HCT116 (cell line): ENCODE results near the gene TMEM130. TPM values are rescaled to one million over a fixed set of nuclear protein-coding genes. Genes with fewer than 3 reads are reported as not detected.

Experiments used
- ATAC-seq: fragments of 200-7000 bp; cut with Tn5 transposase; 2 replicates; pipeline ENCODE4 v1.9.1; 2020; ENCODE audit warnings: mild to moderate bottlenecking, moderate library complexity
- BruUV-seq: library from RNA; stranded (reverse); fragments of 400-500 nt; replicated peaks from 2 replicates; lab custom pipeline; 2021; lab: Mats Ljungman, UMichigan
- CTCF ChIA-PET: fragments of 300-600 bp; sonication (Branson Sonifier 250); formaldehyde crosslinking; loops from one replicate; lab custom pipeline; 2021; ENCODE audit warnings: antibody characterized with exemption; lab: Charles Lee
- POLR2A ChIA-PET: fragments of 300-600, 350-600 bp; sonication (Branson Sonifier 250); formaldehyde crosslinking; loops from one replicate; lab custom pipeline; 2021; ENCODE audit warnings: antibody characterized with exemption; lab: Charles Lee
- RAD21 ChIA-PET, 2 experiments: fragments of 300-600 bp; sonication (Branson Sonifier 250); formaldehyde crosslinking; loops; one replicate each; lab custom pipeline; 2023; ENCODE audit warnings: low total read pairs in 2 of 2; ENCODE audit not compliant: uncharacterized antibody in 2 of 2, unreplicated experiment in 2 of 2, low non-redundant PET in 1 of 2; lab: Charles Lee
- DNase-seq: peaks from one replicate; pipeline ENCODE4 v3.0.0-alpha.2; 2010; ENCODE audit warnings: low read depth, low spot score
- H2AFZ ChIP-seq: fragments of 200-600 bp; shearing (Covaris generic), sonication (generic); 2 replicates; pipeline ENCODE4 v1.6.1; 2017; ENCODE audit warnings: low read depth, mixed run types, mixed read lengths, antibody characterized with exemption, low read length; ENCODE audit not compliant: poor library complexity, severe bottlenecking
- H3K27ac ChIP-seq: 2 replicates; pipeline ENCODE4 v1.5.1; 2012; ENCODE audit warnings: low read depth, low read length
- H3K27me3 ChIP-seq: fragments of 200-600 bp; sonication (generic); 2 replicates; pipeline ENCODE4 v1.6.1; 2016; ENCODE audit warnings: mixed run types, low read length, mixed read lengths; ENCODE audit not compliant: insufficient read depth
- H3K36me3 ChIP-seq, 2 experiments: fragments of 200-500 bp in 1 of 2; fragments of 200-600 bp in 1 of 2; sonication (Bioruptor generic) in 1 of 2; sonication (generic) in 1 of 2; 2 replicates each; pipeline versions ENCODE4 v1.5.1 to v1.6.1; 2014 to 2016; ENCODE audit warnings: low read length in 2 of 2, inconsistent platforms in 1 of 2, mixed read lengths in 1 of 2, mixed run types in 1 of 2; ENCODE audit not compliant: insufficient read depth in 2 of 2, control insufficient read depth in 1 of 2
- H3K4me1 ChIP-seq, 2 experiments: fragments of 200-600 bp in 1 of 2; sonication (generic) in 1 of 2; 2 replicates each; pipeline versions ENCODE4 v1.5.1 to v1.6.1; 2012 to 2017; ENCODE audit warnings: low read length in 2 of 2, inconsistent platforms in 1 of 2, mild to moderate bottlenecking in 1 of 2, mixed read lengths in 1 of 2, mixed run types in 1 of 2, moderate library complexity in 1 of 2; ENCODE audit not compliant: insufficient read depth in 2 of 2, control insufficient read depth in 1 of 2
- H3K4me2 ChIP-seq: fragments of 200-600 bp; sonication (generic); 2 replicates; pipeline ENCODE4 v1.6.1; 2017; ENCODE audit warnings: mixed run types, low read length, mixed read lengths
- H3K4me3 ChIP-seq, 2 experiments: fragments of 200-600 bp in 1 of 2; sonication (generic) in 1 of 2; replicated peaks in 1 of 2; 2 replicates each; pipeline ENCODE4 v1.5.1; 2011 to 2016; ENCODE audit warnings: low read length in 2 of 2, control low read depth in 1 of 2, low read depth in 1 of 2, mild to moderate bottlenecking in 1 of 2, mixed read lengths in 1 of 2, mixed run types in 1 of 2
- H3K79me2 ChIP-seq: fragments of 200-600 bp; sonication (generic); 2 replicates; pipeline ENCODE4 v1.6.1; 2017; ENCODE audit warnings: mild to moderate bottlenecking, mixed run types, low read length, moderate library complexity, mixed read lengths; ENCODE audit not compliant: insufficient read depth
- H3K9ac ChIP-seq: fragments of 200-600 bp; sonication (generic); 2 replicates; pipeline ENCODE4 v1.6.1; 2016; ENCODE audit warnings: low read length, mixed read lengths
- H3K9me2 ChIP-seq: fragments of 200-600 bp; sonication (generic), shearing (Covaris generic); 2 replicates; pipeline ENCODE4 v1.6.1; 2017; ENCODE audit warnings: mixed run types, mild to moderate bottlenecking, moderate library complexity; ENCODE audit not compliant: insufficient read depth
- H3K9me3 ChIP-seq, 2 experiments: fragments of 200-500 bp in 1 of 2; fragments of 200-600 bp in 1 of 2; sonication (Bioruptor generic) in 1 of 2; sonication (generic) in 1 of 2; 2 replicates each; pipeline ENCODE4 v1.6.1; 2014 to 2017; ENCODE audit warnings: low read length in 2 of 2, mixed read lengths in 2 of 2, inconsistent platforms in 1 of 2, low read depth in 1 of 2, mild to moderate bottlenecking in 1 of 2, mixed run types in 1 of 2, moderate library complexity in 1 of 2; ENCODE audit not compliant: control insufficient read depth in 1 of 2, insufficient read depth in 1 of 2
- H4K20me1 ChIP-seq: fragments of 200-600 bp; sonication (generic), shearing (Covaris generic); 2 replicates; pipeline ENCODE4 v1.6.1; 2017; ENCODE audit warnings: mixed run types, mild to moderate bottlenecking, moderate library complexity; ENCODE audit not compliant: insufficient read depth
- CBX3 ChIP-seq: IDR thresholded peaks from 2 replicates; pipeline ENCODE4 v1.6.1; 2012; ENCODE audit warnings: low read depth
- CEBPB ChIP-seq: IDR thresholded peaks from 2 replicates; pipeline ENCODE4 v1.6.1; 2012; ENCODE audit warnings: low read depth
- EZH2 ChIP-seq: fragments of 200-600 bp; sonication (generic); IDR thresholded peaks from 2 replicates; pipeline ENCODE4 v1.6.1; 2017; ENCODE audit warnings: antibody characterized with exemption, mixed run types
- EZH2phosphoT487 ChIP-seq: fragments of 200-600 bp; IDR thresholded peaks from 2 replicates; pipeline ENCODE4 v1.6.1; 2018; ENCODE audit warnings: antibody characterized with exemption, borderline replicate concordance
- JUND ChIP-seq: IDR thresholded peaks from 2 replicates; pipeline ENCODE4 v1.6.1; 2012
- POLR2A ChIP-seq: IDR thresholded peaks from 2 replicates; pipeline ENCODE4 v1.7.0; 2011; ENCODE audit warnings: borderline replicate concordance; ENCODE audit not compliant: insufficient read depth, insufficient read length; ENCODE audit errors: extremely low read depth
- POLR2AphosphoS5 ChIP-seq: IDR thresholded peaks from 2 replicates; pipeline ENCODE4 v1.6.1; 2011; ENCODE audit warnings: mild to moderate bottlenecking, low read depth, low read length, moderate library complexity
- RAD21 ChIP-seq: IDR thresholded peaks from 2 replicates; pipeline ENCODE4 v1.6.1; 2012; ENCODE audit warnings: low read depth, mild to moderate bottlenecking
- SIN3A ChIP-seq: IDR thresholded peaks from 2 replicates; pipeline ENCODE4 v1.6.1; 2012; ENCODE audit warnings: low read depth
- SP1 ChIP-seq: IDR thresholded peaks from 2 replicates; pipeline ENCODE4 v1.6.1; 2012; ENCODE audit warnings: low read depth
- SRF ChIP-seq: IDR thresholded peaks from 2 replicates; pipeline ENCODE4 v1.6.1; 2012; ENCODE audit warnings: low read depth
- TCF7L2 ChIP-seq: IDR thresholded peaks from 2 replicates; pipeline ENCODE4 v1.7.0; 2011; ENCODE audit warnings: borderline replicate concordance, inconsistent platforms; ENCODE audit not compliant: insufficient read depth, insufficient read length; ENCODE audit errors: extremely low read depth
- ZFX ChIP-seq: fragments of 450-650 bp; IDR thresholded peaks from 2 replicates; pipeline ENCODE4 v1.6.1; 2017
- ZNF274 ChIP-seq: fragments of 200-500 bp; sonication (Bioruptor generic); IDR thresholded peaks from 2 replicates; pipeline ENCODE4 v1.6.1; 2014; ENCODE audit warnings: mild to moderate bottlenecking, low read depth, low read length, inconsistent platforms
- intact Hi-C: fragments of 100-400 bp; cut with micrococcal nuclease; formaldehyde crosslinking; loops from 2 replicates; pipeline ENCODE4 v1.10.0; 2022
- total RNA-seq: library from RNA; stranded (reverse); gene quantifications from one replicate; pipeline ENCODE4 v1.2.1, GENCODE V29; 2021; ENCODE audit not compliant: unreplicated experiment
- TF ChIP-seq, protein P1 (sequence below): IDR thresholded peaks from 2 replicates; pipeline ENCODE4 v1.6.1; 2011; ENCODE audit warnings: mild to moderate bottlenecking, low read length, moderate library complexity; ENCODE audit not compliant: insufficient replicate concordance; ENCODE audit errors: extremely low read depth
- TF ChIP-seq, protein P2 (sequence below): IDR thresholded peaks from 2 replicates; pipeline ENCODE4 v1.6.1; 2012
- TF ChIP-seq, protein P3 (sequence below): IDR thresholded peaks from 2 replicates; pipeline ENCODE4 v1.6.1; 2012; ENCODE audit warnings: low read depth
- TF ChIP-seq, protein P4 (sequence below), 3 experiments: fragments of 200-600 bp in 1 of 3; sonication (generic) in 1 of 3; IDR thresholded peaks in 2 of 3; conservative IDR thresholded peaks in 1 of 3; 2 replicates each; pipeline ENCODE4 v1.5.1; 2012 to 2017; ENCODE audit warnings: low read depth in 2 of 3, low read length in 2 of 3, antibody characterized with exemption in 1 of 3, borderline replicate concordance in 1 of 3, control low read depth in 1 of 3, mild to moderate bottlenecking in 1 of 3, mixed read lengths in 1 of 3, mixed run types in 1 of 3, moderate library complexity in 1 of 3; ENCODE audit not compliant: insufficient read depth in 1 of 3

Gene TMEM130
- total RNA-seq, 1 experiment from 2014 or later, result not detected

DNA sequence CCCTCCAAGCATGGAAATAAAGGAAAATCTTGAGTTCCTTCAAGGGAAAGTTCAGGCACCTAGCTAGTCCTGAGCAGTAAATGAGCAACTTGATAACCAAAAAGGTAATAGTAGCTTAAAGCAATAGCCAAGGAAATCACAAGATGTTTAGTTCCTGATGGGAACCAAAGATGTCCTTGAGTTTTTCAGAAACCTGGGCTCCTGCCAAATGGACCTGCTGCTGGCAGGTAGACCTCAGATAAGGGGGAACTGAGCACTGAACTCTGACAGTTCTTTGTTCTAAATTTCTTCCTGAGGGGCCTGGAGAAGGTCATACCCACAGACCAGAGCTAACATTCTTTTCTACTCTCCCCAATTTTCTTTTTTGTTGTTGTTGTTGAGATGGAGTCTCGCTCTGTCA is 48.5 kb downstream of the TMEM130 start:
- H3K9me2 ChIP-seq, result no peaks in the 10 kb centered on the region
- ChIA-PET CTCF (interaction anchor here (3.6 kb wide), 1 partner anchor 10 kb away, joined by 45 read pairs; no protein-coding TSS in a partner anchor), RAD21 (no interaction called here), POLR2A (no interaction called here)
- H3K9ac ChIP-seq, result 0 out of 2 replicates have a peak overlapping the region, but pooled peaks have one; percentile 23
- H3K36me3 ChIP-seq, result no peaks in the 10 kb centered on the region
- peak overlapping the region; percentile 99 for H3K27ac ChIP-seq
- DNase-seq (no peak), ATAC-seq (no peak)
- H3K27me3 ChIP-seq, result no peaks in the 10 kb centered on the region
- TF ChIP-seq CEBPB (no peak), SRF (no peak), ZFX (no peak), CBX3 (no peak), SIN3A (no peak), POLR2AphosphoS5 (no peak), TCF7L2 (no peak), POLR2A (no peak), SP1 (no peak), EZH2phosphoT487 (no peak), RAD21 (no peak), EZH2 (no peak), ZNF274 (no peak), JUND (no peak)
- TF ChIP-seq, protein P1, sequence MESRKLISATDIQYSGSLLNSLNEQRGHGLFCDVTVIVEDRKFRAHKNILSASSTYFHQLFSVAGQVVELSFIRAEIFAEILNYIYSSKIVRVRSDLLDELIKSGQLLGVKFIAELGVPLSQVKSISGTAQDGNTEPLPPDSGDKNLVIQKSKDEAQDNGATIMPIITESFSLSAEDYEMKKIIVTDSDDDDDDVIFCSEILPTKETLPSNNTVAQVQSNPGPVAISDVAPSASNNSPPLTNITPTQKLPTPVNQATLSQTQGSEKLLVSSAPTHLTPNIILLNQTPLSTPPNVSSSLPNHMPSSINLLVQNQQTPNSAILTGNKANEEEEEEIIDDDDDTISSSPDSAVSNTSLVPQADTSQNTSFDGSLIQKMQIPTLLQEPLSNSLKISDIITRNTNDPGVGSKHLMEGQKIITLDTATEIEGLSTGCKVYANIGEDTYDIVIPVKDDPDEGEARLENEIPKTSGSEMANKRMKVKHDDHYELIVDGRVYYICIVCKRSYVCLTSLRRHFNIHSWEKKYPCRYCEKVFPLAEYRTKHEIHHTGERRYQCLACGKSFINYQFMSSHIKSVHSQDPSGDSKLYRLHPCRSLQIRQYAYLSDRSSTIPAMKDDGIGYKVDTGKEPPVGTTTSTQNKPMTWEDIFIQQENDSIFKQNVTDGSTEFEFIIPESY, result no peak
- TF ChIP-seq, protein P2, sequence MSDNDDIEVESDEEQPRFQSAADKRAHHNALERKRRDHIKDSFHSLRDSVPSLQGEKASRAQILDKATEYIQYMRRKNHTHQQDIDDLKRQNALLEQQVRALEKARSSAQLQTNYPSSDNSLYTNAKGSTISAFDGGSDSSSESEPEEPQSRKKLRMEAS, result no peak
- TF ChIP-seq, protein P3, sequence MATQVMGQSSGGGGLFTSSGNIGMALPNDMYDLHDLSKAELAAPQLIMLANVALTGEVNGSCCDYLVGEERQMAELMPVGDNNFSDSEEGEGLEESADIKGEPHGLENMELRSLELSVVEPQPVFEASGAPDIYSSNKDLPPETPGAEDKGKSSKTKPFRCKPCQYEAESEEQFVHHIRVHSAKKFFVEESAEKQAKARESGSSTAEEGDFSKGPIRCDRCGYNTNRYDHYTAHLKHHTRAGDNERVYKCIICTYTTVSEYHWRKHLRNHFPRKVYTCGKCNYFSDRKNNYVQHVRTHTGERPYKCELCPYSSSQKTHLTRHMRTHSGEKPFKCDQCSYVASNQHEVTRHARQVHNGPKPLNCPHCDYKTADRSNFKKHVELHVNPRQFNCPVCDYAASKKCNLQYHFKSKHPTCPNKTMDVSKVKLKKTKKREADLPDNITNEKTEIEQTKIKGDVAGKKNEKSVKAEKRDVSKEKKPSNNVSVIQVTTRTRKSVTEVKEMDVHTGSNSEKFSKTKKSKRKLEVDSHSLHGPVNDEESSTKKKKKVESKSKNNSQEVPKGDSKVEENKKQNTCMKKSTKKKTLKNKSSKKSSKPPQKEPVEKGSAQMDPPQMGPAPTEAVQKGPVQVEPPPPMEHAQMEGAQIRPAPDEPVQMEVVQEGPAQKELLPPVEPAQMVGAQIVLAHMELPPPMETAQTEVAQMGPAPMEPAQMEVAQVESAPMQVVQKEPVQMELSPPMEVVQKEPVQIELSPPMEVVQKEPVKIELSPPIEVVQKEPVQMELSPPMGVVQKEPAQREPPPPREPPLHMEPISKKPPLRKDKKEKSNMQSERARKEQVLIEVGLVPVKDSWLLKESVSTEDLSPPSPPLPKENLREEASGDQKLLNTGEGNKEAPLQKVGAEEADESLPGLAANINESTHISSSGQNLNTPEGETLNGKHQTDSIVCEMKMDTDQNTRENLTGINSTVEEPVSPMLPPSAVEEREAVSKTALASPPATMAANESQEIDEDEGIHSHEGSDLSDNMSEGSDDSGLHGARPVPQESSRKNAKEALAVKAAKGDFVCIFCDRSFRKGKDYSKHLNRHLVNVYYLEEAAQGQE, result no peak
- TF ChIP-seq, protein P4, sequence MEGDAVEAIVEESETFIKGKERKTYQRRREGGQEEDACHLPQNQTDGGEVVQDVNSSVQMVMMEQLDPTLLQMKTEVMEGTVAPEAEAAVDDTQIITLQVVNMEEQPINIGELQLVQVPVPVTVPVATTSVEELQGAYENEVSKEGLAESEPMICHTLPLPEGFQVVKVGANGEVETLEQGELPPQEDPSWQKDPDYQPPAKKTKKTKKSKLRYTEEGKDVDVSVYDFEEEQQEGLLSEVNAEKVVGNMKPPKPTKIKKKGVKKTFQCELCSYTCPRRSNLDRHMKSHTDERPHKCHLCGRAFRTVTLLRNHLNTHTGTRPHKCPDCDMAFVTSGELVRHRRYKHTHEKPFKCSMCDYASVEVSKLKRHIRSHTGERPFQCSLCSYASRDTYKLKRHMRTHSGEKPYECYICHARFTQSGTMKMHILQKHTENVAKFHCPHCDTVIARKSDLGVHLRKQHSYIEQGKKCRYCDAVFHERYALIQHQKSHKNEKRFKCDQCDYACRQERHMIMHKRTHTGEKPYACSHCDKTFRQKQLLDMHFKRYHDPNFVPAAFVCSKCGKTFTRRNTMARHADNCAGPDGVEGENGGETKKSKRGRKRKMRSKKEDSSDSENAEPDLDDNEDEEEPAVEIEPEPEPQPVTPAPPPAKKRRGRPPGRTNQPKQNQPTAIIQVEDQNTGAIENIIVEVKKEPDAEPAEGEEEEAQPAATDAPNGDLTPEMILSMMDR (IDR thresholded peaks at IDR 0.05 in 2 of 3, conservative IDR thresholded peaks at IDR 0.05 in 1 of 3; ENCODE audit: borderline replicate concordance in 1 of 3, insufficient read depth in 1 of 3, low read depth in 2 of 3, low read length in 2 of 3), result no peak
- H3K9me3 ChIP-seq, result no peaks in the 10 kb centered on the region
- peaks cover 50 to 63% of the 10 kb centered on the region in 2 experiments for H3K4me1 ChIP-seq
- H3K4me2 ChIP-seq, result peak overlapping the region; percentile 75
- H3K4me3 ChIP-seq, result no peak overlapping the region
- intact Hi-C loops, result loop anchor here (5.0 kb wide), 1 partner anchor 469 kb away; no protein-coding TSS in a partner anchor
- H3K79me2 ChIP-seq, result no peaks in the 10 kb centered on the region
- BruUV-seq, result no TSS peak
- H4K20me1 ChIP-seq, result no peaks in the 10 kb centered on the region
- no peak overlapping the region for H2AFZ ChIP-seq
